NT2/D1 (cell line): ENCODE data around the gene NDUFA12.
"Not testable (repeated sequence)": the region's sequence is repeated elsewhere in the genome, so short reads cannot be mapped to it uniquely, and the experiment has no call there.

Source experiments
- DNase-seq: peaks from one replicate; pipeline ENCODE4 v3.0.0-alpha.2; 2011; ENCODE audit warnings: low read depth, low spot score
- H3K27me3 ChIP-seq: 2 replicates; pipeline ENCODE4 v1.6.0; 2011; ENCODE audit warnings: mild to moderate bottlenecking; ENCODE audit not compliant: insufficient read length, insufficient read depth
- H3K36me3 ChIP-seq: 2 replicates; pipeline ENCODE4 v1.6.1; 2011; ENCODE audit warnings: mild to moderate bottlenecking, low read length, mixed read lengths; ENCODE audit not compliant: insufficient read depth, insufficient read length
- H3K4me1 ChIP-seq: 2 replicates; pipeline ENCODE4 v1.5.1; 2011; ENCODE audit not compliant: insufficient read depth, insufficient read length
- H3K4me3 ChIP-seq: 2 replicates; pipeline ENCODE4 v1.5.1; 2011; ENCODE audit warnings: low read depth; ENCODE audit not compliant: insufficient read length
- H3K9ac ChIP-seq: 2 replicates; pipeline ENCODE4 v1.6.0; 2011; ENCODE audit warnings: low read depth; ENCODE audit not compliant: insufficient read length
- H3K9me3 ChIP-seq: 2 replicates; pipeline ENCODE4 v1.5.1; 2011; ENCODE audit warnings: mild to moderate bottlenecking, low read length; ENCODE audit not compliant: insufficient read depth
- SUZ12 ChIP-seq: IDR thresholded peaks from 2 replicates; pipeline ENCODE4 v1.6.1; 2011; ENCODE audit not compliant: insufficient read length, insufficient read depth; ENCODE audit errors: extremely low read depth
- YY1 ChIP-seq: IDR thresholded peaks from 2 replicates; pipeline ENCODE4 v1.6.1; 2011; ENCODE audit not compliant: insufficient read length, insufficient read depth
- ZNF274 ChIP-seq: IDR thresholded peaks from 2 replicates; pipeline ENCODE4 v1.6.1; 2011; ENCODE audit warnings: mild to moderate bottlenecking, low read depth, low read length

NDUFA12 gene

DNA sequence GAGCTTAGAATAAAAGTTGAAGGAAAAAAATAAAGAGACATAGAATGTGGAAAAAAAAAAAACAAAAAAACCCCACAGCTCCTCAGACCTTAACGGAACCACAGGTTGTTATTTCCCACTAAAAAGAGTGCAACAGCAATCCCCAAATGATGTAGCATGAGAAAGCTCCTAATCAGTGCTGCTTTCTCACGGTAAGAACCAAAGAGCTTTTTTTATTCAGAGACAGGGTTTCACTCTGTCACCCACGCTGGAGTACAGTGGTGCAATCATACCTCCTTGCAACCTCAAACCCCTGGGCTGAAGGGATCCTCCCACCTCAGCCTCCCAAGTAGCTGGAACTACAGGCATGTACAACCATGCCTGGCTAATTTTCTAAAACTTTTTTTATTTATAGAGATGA is 13.3 kb downstream of the NDUFA12 start:
- no peaks in the 10 kb centered on the region for H3K4me1 ChIP-seq
- no peak for DNase-seq
- H3K4me3 ChIP-seq: no peak overlapping the region
- peaks cover 31% of the 10 kb centered on the region for H3K36me3 ChIP-seq
- TF ChIP-seq ZNF274 (no peak), SUZ12 (no peak), YY1 (no peak)
- no peaks in the 10 kb centered on the region for H3K27me3 ChIP-seq
- no peak overlapping the region for H3K9ac ChIP-seq
- no peaks in the 10 kb centered on the region for H3K9me3 ChIP-seq

DNA sequence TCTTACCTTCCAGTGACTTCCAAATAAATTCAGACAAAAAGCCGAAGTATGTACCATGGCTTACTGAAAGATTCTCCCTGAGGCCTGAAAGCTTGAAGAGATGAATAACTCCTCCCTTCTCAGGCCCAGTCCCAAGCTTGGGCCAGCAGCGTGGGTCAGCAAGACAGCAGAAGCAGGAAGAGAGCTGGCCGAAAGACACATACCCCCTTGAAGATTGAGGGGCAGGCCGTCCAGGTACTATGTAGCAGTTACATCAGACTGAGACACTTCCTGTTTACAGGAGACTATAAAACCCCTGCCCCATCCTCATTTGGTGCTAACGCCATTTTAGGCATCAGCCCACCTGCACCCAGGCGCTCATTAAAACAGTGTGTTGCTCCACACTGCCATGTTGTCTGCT is 15.0 kb downstream of the NDUFA12 start:
- TF ChIP-seq YY1 (no peak), SUZ12 (no peak), ZNF274 (no peak)
- peaks cover 29% of the 10 kb centered on the region for H3K36me3 ChIP-seq
- H3K4me1 ChIP-seq: peaks cover 5% of the 10 kb centered on the region
- H3K4me3 ChIP-seq: no peak overlapping the region
- no peaks in the 10 kb centered on the region for H3K9me3 ChIP-seq
- no peak overlapping the region for H3K9ac ChIP-seq
- no peak for DNase-seq
- no peaks in the 10 kb centered on the region for H3K27me3 ChIP-seq

DNA sequence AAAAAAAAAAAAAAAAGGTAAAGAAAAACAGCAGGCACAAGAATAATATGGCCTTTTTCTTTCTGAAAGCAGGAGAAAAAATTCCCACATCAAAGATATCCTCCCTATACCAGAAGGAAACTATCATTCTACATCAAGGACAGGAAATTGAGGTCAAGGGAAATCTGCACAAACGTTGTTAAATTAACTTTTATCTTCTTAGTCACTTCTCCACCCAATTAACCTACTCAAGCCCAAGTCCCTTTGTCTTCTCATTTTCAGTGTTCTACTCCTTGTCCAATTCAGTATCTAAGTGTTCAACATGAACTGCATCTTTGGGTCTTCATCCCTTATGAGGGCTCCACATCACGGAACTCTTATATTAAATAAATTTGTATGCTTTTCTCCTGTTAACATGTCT is 15.7 kb downstream of the NDUFA12 start:
- Histone ChIP-seq H3K4me3 (no peak overlapping the region), H3K36me3 (peaks cover 26% of the 10 kb centered on the region), H3K9ac (no peak overlapping the region), H3K27me3 (no peaks in the 10 kb centered on the region), H3K9me3 (no peaks in the 10 kb centered on the region), H3K4me1 (peaks cover 5% of the 10 kb centered on the region)
- DNase-seq: no peak
- TF ChIP-seq ZNF274 (no peak), YY1 (no peak), SUZ12 (no peak)

DNA sequence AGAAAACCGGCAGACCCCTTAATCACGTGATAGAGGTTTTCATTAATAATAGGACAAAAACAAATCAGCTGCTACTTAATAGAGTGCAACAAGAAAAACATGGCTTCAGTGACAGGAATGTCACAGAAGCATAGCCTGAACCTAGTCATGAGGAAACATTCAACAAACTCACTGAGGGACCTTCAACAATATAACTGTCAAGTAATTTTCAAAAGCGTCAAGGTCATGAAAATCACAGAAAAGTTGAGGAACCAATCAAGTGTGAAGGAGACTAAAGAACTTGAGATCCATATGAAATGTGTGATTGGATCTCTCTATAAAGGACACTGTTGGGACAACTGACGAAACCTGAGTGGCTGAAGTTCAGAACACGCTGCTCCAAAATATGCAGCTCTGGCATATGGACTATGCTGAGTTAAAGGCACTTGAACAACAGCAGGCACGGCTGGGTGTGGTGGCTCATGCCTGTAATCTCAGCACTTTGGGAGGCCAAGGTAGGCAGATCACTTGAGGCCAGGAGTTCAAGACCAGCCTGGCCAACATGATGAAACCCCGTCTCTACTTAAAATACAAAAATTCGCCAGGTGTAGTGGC is 16.3 kb downstream of the NDUFA12 start:
- TF ChIP-seq YY1: no peak
- no peak for TF ChIP-seq SUZ12
- no peak for TF ChIP-seq ZNF274
- Histone ChIP-seq H3K4me1 (peaks cover 5% of the 10 kb centered on the region), H3K9ac (no peak overlapping the region), H3K9me3 (no peaks in the 10 kb centered on the region), H3K4me3 (no peak overlapping the region), H3K27me3 (no peaks in the 10 kb centered on the region), H3K36me3 (peaks cover 20% of the 10 kb centered on the region)
- no peak for DNase-seq

DNA sequence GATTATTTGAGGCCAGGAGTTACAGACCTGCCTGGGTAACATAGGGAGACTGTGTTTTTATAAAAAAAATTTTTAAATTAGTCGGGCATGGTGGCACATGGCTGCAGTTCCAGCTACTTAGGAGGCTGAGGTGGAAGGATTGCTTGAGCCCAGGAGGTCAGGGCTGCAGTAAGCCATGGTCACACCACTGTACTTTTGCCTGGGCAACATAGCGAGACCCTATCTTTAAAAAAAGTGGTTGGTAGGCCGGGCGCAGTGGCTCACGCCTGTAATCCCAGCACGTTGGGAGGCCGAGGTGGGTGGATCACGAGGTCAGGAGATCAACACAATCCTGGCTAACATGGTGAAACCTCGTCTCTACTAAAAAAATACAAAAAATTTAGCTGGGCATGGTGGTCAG is 18.4 kb downstream of the NDUFA12 start:
- not testable (repeated sequence) for H3K4me3 ChIP-seq, H3K27me3 ChIP-seq, H3K9me3 ChIP-seq, H3K4me1 ChIP-seq, DNase-seq, H3K9ac ChIP-seq
- H3K36me3 ChIP-seq: peaks cover 18% of the 10 kb centered on the region

DNA sequence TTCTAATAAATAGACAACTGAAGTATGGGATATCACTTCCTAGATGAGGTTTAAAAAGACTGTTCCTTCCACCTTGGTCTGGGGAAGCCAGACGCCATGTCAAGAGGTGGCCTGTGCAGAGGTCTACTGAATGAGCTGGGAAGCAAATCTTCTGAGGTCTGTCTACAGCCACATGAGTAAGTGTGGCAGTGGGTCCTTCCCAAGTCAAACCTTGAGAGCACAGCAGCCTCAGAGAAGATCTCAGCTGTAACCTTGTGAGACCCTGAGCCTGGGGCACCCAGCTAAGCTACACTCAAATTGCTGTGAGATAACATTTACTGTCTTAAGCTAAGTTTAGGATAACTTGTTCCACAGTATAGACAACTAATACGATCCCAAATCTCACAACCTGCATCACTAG is 20.2 kb downstream of the NDUFA12 start:
- DNase-seq: no peak
- TF ChIP-seq YY1 (no peak), SUZ12 (no peak), ZNF274 (no peak)
- Histone ChIP-seq H3K4me3 (no peak overlapping the region), H3K27me3 (no peaks in the 10 kb centered on the region), H3K4me1 (peaks cover 5% of the 10 kb centered on the region), H3K9me3 (no peaks in the 10 kb centered on the region), H3K9ac (no peak overlapping the region), H3K36me3 (peaks cover 15% of the 10 kb centered on the region)

DNA sequence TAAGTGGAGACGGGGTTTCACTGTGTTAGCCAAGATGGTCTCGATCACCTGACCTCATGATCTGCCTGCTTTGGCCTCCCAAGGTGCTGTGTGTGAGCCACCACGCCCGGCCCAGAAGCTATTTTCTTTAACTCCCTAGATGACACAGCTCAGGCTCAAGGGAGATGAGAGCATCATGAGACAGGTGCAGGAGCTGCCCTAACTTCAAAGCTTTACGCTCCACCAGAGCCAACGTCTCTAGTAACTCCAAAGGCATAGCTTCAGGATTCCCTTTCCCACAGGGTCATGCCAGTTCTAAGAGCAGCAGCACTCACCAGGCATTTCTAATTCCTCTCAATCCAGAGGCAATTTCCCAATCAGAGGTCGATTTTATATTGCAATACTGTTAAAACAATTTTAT is 21.0 kb downstream of the NDUFA12 start:
- peaks cover 18% of the 10 kb centered on the region for H3K36me3 ChIP-seq
- DNase-seq: no peak

DNA sequence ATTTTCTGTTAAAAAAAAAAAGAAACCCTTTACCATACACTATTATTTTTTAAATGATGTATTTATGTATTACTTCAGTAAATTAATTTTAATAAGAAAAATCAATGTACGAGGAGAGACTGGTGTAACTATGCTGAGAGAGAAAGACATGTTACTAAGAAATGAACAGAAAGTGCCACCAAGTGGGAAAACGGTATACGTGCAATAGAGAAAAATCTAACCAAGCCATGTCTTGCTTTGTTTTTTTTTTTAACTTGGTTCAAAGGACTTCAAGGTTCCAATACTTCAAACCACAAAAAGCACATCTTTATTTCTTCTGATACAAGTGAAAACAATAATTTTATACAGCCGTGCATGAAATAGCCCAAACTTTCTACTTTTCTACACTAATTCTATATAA is 22.9 kb downstream of the NDUFA12 start:
- H3K9me3 ChIP-seq: no peaks in the 10 kb centered on the region
- H3K4me1 ChIP-seq: peaks cover 5% of the 10 kb centered on the region
- TF ChIP-seq SUZ12 (no peak), YY1 (no peak), ZNF274 (no peak)
- no peak for DNase-seq
- H3K36me3 ChIP-seq: peaks cover 20% of the 10 kb centered on the region
- no peak overlapping the region for H3K4me3 ChIP-seq
- H3K9ac ChIP-seq: no peak overlapping the region
- no peaks in the 10 kb centered on the region for H3K27me3 ChIP-seq

More for the DNA sequence above, 21.0 kb downstream of the NDUFA12 start:
- Histone ChIP-seq H3K9me3 (no peaks in the 10 kb centered on the region), H3K4me3 (no peak overlapping the region), H3K9ac (no peak overlapping the region), H3K4me1 (peaks cover 5% of the 10 kb centered on the region), H3K27me3 (no peaks in the 10 kb centered on the region)
- TF ChIP-seq YY1 (no peak), SUZ12 (no peak), ZNF274 (no peak)
